HEK293 (cell line): ENCODE data around the gene RIPOR3.

Experiments
- CTCF ChIA-PET: fragments of 350-600 bp; formaldehyde crosslinking; extraction: SDS; loops from one replicate; lab custom pipeline; 2021; ENCODE audit warnings: antibody characterized with exemption; lab: Yijun Ruan, JAX
- POLR2A ChIA-PET: fragments of 300-600 bp; formaldehyde crosslinking; extraction: SDS; loops from one replicate; lab custom pipeline; 2020; ENCODE audit warnings: antibody characterized with exemption, inconsistent platforms; lab: Yijun Ruan, JAX
- H3K27ac ChIP-seq: fragments of 200-500 bp; sonication (Bioruptor generic); 2 replicates; pipeline ENCODE4 v1.5.1; 2014; ENCODE audit warnings: low read depth, low read length, control low read depth, inconsistent platforms; ENCODE audit errors: extremely low read depth
- H3K36me3 ChIP-seq, 2 experiments: fragments of 200-500 bp in 1 of 2; sonication (Bioruptor generic) in 1 of 2; 1 replicate in 1 of 2; 2 replicates in 1 of 2; pipeline ENCODE4 v1.5.1; 2014 to 2017; ENCODE audit warnings: inconsistent platforms in 2 of 2, low read length in 2 of 2; ENCODE audit not compliant: control insufficient read depth in 2 of 2, insufficient read depth in 1 of 2
- H3K4me1 ChIP-seq: fragments of 200-500 bp; sonication (Bioruptor generic); 2 replicates; pipeline ENCODE4 v1.5.1; 2014; ENCODE audit warnings: mild to moderate bottlenecking, low read length, inconsistent platforms; ENCODE audit not compliant: control insufficient read depth, insufficient read depth
- H3K4me3 ChIP-seq: 2 replicates; pipeline ENCODE4 v1.5.1; 2011; ENCODE audit warnings: low read depth, mild to moderate bottlenecking, control low read depth, low read length, moderate library complexity
- H3K9me3 ChIP-seq: fragments of 200-500 bp; sonication (Bioruptor generic); 2 replicates; pipeline ENCODE4 v1.5.1; 2014; ENCODE audit warnings: low read depth, low read length, inconsistent platforms; ENCODE audit not compliant: control insufficient read depth, insufficient read depth
- IKZF3 ChIP-seq: fragments of 450-650 bp; IDR thresholded peaks from 2 replicates; pipeline ENCODE4 v1.5.0; 2018; ENCODE audit warnings: missing biosample characterization, mild to moderate bottlenecking, missing genetic modification characterization, moderate library complexity
- MYNN ChIP-seq: fragments of 450-650 bp; formaldehyde crosslinking; IDR thresholded peaks from 2 replicates; pipeline ENCODE4 v1.5.1; 2016; ENCODE audit warnings: missing biosample characterization, missing genetic modification characterization, borderline replicate concordance
- PRDM1 ChIP-seq: fragments of 450-650 bp; formaldehyde crosslinking; IDR thresholded peaks from 2 replicates; pipeline ENCODE4; 2016; ENCODE audit warnings: missing biosample characterization, missing genetic modification characterization
- SETDB1 ChIP-seq: IDR thresholded peaks from one replicate; pipeline ENCODE4 v1.6.1; 2017; ENCODE audit warnings: mild to moderate bottlenecking, low read length, moderate library complexity, mixed read lengths; ENCODE audit not compliant: insufficient read length
- TCF7L2 ChIP-seq: IDR thresholded peaks from 2 replicates; pipeline ENCODE4 v1.6.1; 2011; ENCODE audit warnings: low read depth, mild to moderate bottlenecking, inconsistent platforms, low read length, moderate library complexity, borderline replicate concordance
- ZBTB17 ChIP-seq: fragments of 450-650 bp; formaldehyde crosslinking; IDR thresholded peaks from 2 replicates; pipeline ENCODE4 v1.5.1; 2016; ENCODE audit warnings: missing biosample characterization, missing genetic modification characterization
- ZBTB7A ChIP-seq: fragments of 450-650 bp; formaldehyde crosslinking; IDR thresholded peaks from 2 replicates; pipeline ENCODE4 v1.5.1; 2016; ENCODE audit warnings: low read depth, missing biosample characterization, missing genetic modification characterization
- ZEB2 ChIP-seq: fragments of 450-650 bp; formaldehyde crosslinking; IDR thresholded peaks from 2 replicates; pipeline ENCODE4 v1.5.1; 2016; ENCODE audit warnings: missing biosample characterization, missing genetic modification characterization
- ZIC2 ChIP-seq: fragments of 450-650 bp; formaldehyde crosslinking; IDR thresholded peaks from 2 replicates; pipeline ENCODE4 v1.5.1; 2016; ENCODE audit warnings: missing biosample characterization, missing genetic modification characterization
- ZNF146 ChIP-seq: fragments of 450-650 bp; formaldehyde crosslinking; IDR thresholded peaks from 2 replicates; pipeline ENCODE4 v1.5.1; 2016; ENCODE audit warnings: missing biosample characterization, missing genetic modification characterization
- ZNF157 ChIP-seq: fragments of 450-650 bp; formaldehyde crosslinking; IDR thresholded peaks from 2 replicates; pipeline ENCODE4 v1.5.1; 2016; ENCODE audit warnings: missing biosample characterization, missing genetic modification characterization
- ZNF211 ChIP-seq: fragments of 450-650 bp; formaldehyde crosslinking; IDR thresholded peaks from 2 replicates; pipeline ENCODE4 v1.5.1; 2016; ENCODE audit warnings: low read depth, missing biosample characterization, missing genetic modification characterization
- ZNF248 ChIP-seq: fragments of 450-650 bp; formaldehyde crosslinking; IDR thresholded peaks from 2 replicates; pipeline ENCODE4 v1.5.1; 2017; ENCODE audit warnings: missing biosample characterization, missing genetic modification characterization
- ZNF274 ChIP-seq, 2 experiments: fragments of 200-500 bp in 1 of 2; fragments of 450-650 bp in 1 of 2; sonication (Bioruptor generic) in 1 of 2; formaldehyde crosslinking in 1 of 2; IDR thresholded peaks; 2 replicates each; pipeline versions ENCODE4 v1.5.1 to v1.6.1; 2014 to 2016; ENCODE audit warnings: borderline replicate concordance in 1 of 2, inconsistent platforms in 1 of 2, low read length in 1 of 2, missing biosample characterization in 1 of 2, missing genetic modification characterization in 1 of 2
- ZNF341 ChIP-seq: fragments of 450-650 bp; formaldehyde crosslinking; IDR thresholded peaks from 2 replicates; pipeline ENCODE4; 2016; ENCODE audit warnings: low read depth, missing biosample characterization, missing genetic modification characterization
- ZNF354C ChIP-seq: fragments of 450-650 bp; formaldehyde crosslinking; IDR thresholded peaks from 2 replicates; pipeline ENCODE4 v1.5.1; 2016; ENCODE audit warnings: missing biosample characterization, missing genetic modification characterization, low read depth, borderline replicate concordance
- ZNF473 ChIP-seq: fragments of 450-650 bp; formaldehyde crosslinking; IDR thresholded peaks from 2 replicates; pipeline ENCODE4 v1.5.1; 2017; ENCODE audit warnings: missing biosample characterization, missing genetic modification characterization
- ZNF48 ChIP-seq: fragments of 450-650 bp; formaldehyde crosslinking; IDR thresholded peaks from 2 replicates; pipeline ENCODE4 v1.5.1; 2016; ENCODE audit warnings: missing biosample characterization, missing genetic modification characterization
- ZNF571 ChIP-seq: fragments of 450-650 bp; formaldehyde crosslinking; IDR thresholded peaks from 2 replicates; pipeline ENCODE4 v1.5.0; 2017; ENCODE audit warnings: missing biosample characterization, missing genetic modification characterization
- ZNF843 ChIP-seq: fragments of 450-650 bp; formaldehyde crosslinking; IDR thresholded peaks from 2 replicates; pipeline ENCODE4 v1.5.1; 2016; ENCODE audit warnings: missing biosample characterization, missing genetic modification characterization
- TF ChIP-seq, protein P1 (sequence below): fragments of 450-650 bp; formaldehyde crosslinking; IDR thresholded peaks from 2 replicates; pipeline ENCODE4 v1.5.1; 2017; ENCODE audit warnings: missing biosample characterization, missing genetic modification characterization
- TF ChIP-seq, protein P2 (sequence below): fragments of 450-650 bp; formaldehyde crosslinking; IDR thresholded peaks from 2 replicates; pipeline ENCODE4 v1.5.1; 2016; ENCODE audit warnings: missing biosample characterization, missing genetic modification characterization

RIPOR3 gene

DNA sequence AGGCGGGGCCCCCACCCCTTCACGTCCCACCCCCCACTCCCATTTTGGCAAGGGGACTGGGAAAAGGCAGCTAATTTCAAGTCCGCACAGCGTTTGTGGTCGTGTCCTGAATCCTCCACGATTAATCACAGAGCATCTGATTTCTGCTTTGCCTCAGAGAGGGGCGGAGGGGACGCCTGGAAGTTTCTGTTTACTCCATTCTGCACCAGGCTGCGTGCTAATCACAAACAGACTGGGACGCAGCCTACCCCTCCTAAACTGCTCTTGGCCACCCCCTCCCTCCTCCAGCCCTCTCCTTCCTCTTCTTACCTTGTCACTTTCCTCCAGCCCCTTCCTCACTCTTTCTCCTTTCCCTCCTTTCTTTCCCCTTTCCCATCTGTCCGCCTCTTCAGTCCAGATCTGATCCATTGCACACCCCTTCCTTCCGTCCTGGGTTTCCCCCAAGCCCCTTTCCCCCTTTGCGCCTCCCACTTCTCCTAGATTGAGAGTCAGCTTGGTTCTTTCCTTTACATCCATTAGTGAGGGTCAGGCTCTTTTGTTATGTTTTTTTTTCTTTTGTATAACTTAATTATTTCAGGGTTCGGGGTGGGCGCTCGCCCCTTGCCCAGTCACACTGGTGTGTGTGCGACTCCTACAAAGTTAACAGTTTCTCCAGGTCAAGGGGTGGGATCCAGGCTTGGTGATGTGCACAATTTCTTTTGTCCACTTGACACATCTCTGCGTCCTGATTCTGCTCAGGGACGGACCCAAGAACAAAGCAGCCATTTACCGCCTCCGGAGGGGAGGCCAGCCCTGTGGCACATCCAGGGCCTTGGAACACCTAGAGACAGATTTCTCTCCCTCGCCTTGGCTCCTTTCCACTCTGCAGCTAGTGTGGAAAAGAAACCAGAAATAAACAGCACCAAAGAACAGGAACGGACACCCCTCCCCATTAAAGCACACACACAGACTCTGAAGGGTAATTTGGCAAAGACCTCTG, 520 bp upstream of the RIPOR3 start:
- Histone ChIP-seq H3K4me1 (no peaks in the 10 kb centered on the region), H3K4me3 (no peak overlapping the region), H3K9me3 (no peaks in the 10 kb centered on the region), H3K27ac (no peak overlapping the region), H3K36me3 (no peaks in the 10 kb centered on the region)
- CTCF ChIA-PET, result interaction anchor here (1.6 to 2.0 kb wide), 2 partner anchors 57 to 66 kb away, joined by 3 to 7 read pairs; no protein-coding TSS in a partner anchor
- TF ChIP-seq PRDM1 (tag by site-specific recombination), result peak; percentile 83
- TF ChIP-seq ZNF146, result no peak
- TF ChIP-seq, all 188 proteins: peak for 1
- POLR2A ChIA-PET, result no interaction called here

DNA sequence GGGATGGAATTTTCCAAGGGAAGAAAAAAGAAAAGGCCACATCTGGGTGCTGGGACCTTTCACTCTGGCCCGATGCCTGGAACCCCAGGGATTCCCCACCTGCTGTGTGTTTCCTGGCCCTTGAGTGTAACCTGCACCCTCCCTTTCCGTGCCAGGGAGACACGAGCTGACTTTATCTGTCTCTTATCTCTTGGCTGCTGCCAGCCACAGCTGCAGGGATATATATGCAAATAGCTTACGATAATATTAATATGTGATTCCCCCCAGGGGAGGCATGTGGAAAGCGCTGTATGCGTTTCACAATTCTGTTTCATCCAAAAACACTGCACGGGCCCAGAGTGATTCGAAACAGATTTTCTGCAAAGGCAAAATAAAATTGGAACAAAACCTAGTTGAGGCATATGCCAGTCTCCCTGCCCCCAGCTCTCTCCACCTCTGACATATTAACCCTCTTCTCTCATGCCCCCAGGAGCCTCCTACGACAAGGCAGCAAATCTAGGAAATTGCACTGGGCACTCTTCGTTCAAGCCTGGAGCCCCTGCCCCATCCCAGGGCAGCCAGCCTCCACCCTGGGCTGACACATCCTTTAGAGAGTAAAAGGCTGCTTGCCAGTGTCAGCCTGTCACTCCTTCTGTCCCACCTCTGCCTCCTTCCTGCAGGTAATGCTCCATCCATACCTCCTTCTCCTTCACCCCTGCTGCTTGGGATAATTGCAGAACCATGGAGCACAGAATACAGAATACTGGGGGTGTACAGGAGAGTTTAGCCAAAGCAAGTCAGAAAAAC, 1.3 kb downstream of the RIPOR3 start:
- Histone ChIP-seq H3K27ac (no peak overlapping the region), H3K36me3 (no peaks in the 10 kb centered on the region), H3K4me1 (no peaks in the 10 kb centered on the region), H3K9me3 (no peaks in the 10 kb centered on the region), H3K4me3 (no peak overlapping the region)
- TF ChIP-seq, protein P1, sequence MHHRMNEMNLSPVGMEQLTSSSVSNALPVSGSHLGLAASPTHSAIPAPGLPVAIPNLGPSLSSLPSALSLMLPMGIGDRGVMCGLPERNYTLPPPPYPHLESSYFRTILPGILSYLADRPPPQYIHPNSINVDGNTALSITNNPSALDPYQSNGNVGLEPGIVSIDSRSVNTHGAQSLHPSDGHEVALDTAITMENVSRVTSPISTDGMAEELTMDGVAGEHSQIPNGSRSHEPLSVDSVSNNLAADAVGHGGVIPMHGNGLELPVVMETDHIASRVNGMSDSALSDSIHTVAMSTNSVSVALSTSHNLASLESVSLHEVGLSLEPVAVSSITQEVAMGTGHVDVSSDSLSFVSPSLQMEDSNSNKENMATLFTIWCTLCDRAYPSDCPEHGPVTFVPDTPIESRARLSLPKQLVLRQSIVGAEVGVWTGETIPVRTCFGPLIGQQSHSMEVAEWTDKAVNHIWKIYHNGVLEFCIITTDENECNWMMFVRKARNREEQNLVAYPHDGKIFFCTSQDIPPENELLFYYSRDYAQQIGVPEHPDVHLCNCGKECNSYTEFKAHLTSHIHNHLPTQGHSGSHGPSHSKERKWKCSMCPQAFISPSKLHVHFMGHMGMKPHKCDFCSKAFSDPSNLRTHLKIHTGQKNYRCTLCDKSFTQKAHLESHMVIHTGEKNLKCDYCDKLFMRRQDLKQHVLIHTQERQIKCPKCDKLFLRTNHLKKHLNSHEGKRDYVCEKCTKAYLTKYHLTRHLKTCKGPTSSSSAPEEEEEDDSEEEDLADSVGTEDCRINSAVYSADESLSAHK (tag by site-specific recombination), result peak; percentile 50; the same call in 1 of the 2 replicates
- TF ChIP-seq ZNF354C (no peak), ZNF341 (tag by site-specific recombination) (peak; percentile 61), ZBTB17 (no peak), MYNN (no peak), ZNF274 (IDR thresholded peaks at IDR 0.05; ENCODE audit: low read length) (no peak), ZNF274 (tag by site-specific recombination; IDR thresholded peaks at IDR 0.05; ENCODE audit: borderline replicate concordance) (no peak), ZBTB7A (tag by site-specific recombination) (no peak), ZNF211 (no peak), ZIC2 (tag by site-specific recombination) (peak; percentile 53)
- POLR2A ChIA-PET, result no interaction called here
- CTCF ChIA-PET, result interaction anchor here (0.7 to 2.0 kb wide), 2 partner anchors 55 to 64 kb away, joined by 3 to 7 read pairs; no protein-coding TSS in a partner anchor

DNA sequence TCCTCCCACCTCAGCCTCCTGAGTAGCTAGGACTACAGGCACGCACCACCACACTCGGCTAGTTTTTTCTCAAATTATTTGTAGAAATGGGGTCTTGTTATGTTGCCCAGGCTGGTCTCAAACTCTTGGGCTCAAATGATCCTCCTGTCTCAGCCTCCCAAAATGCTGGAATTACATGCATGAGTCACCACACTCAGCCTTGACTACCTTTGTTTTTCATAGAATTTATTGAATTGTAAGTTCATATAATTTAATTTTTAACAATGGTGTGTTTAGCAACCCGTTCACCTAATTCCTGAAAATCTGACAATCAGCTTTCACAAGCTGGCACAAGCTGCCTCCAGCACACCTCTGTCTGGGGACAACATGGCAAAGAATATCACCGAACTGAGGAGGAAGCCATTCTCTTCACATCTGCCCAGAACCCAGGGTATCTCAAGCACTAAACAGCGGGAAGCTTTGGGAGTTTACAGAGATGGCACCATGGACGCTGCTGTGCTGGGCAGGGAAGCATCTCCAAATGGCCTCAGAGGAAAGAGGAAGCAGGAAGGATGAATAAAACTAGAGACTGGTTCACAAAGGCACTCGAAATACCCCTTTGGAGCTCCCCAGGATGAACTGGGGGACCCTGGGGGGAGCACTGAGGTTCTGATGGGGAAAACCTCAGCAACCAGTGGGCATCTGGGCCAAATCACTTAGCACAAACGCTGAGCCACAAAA, 2.9 kb downstream of the RIPOR3 start:
- POLR2A ChIA-PET, result interaction anchor here (0.5 kb wide), 1 partner anchor 45 kb away, joined by 3 read pairs; no protein-coding TSS in a partner anchor
- H3K4me3 ChIP-seq, result no peak overlapping the region
- CTCF ChIA-PET, result no interaction called here
- TF ChIP-seq ZNF571 (no peak), SETDB1 (no peak), ZNF248 (no peak), IKZF3 (tag by site-specific recombination) (no peak), TCF7L2 (no peak), ZNF843 (tag by site-specific recombination) (no peak), ZNF341 (tag by site-specific recombination) (no peak), ZNF473 (tag by site-specific recombination) (no peak), ZNF48 (no peak), ZEB2 (no peak), ZNF157 (no peak)
- TF ChIP-seq, protein P2, sequence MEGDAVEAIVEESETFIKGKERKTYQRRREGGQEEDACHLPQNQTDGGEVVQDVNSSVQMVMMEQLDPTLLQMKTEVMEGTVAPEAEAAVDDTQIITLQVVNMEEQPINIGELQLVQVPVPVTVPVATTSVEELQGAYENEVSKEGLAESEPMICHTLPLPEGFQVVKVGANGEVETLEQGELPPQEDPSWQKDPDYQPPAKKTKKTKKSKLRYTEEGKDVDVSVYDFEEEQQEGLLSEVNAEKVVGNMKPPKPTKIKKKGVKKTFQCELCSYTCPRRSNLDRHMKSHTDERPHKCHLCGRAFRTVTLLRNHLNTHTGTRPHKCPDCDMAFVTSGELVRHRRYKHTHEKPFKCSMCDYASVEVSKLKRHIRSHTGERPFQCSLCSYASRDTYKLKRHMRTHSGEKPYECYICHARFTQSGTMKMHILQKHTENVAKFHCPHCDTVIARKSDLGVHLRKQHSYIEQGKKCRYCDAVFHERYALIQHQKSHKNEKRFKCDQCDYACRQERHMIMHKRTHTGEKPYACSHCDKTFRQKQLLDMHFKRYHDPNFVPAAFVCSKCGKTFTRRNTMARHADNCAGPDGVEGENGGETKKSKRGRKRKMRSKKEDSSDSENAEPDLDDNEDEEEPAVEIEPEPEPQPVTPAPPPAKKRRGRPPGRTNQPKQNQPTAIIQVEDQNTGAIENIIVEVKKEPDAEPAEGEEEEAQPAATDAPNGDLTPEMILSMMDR (tag by site-specific recombination), result no peak
- H3K36me3 ChIP-seq, result no peaks in the 10 kb centered on the region
- no peak overlapping the region for H3K27ac ChIP-seq
- no peaks in the 10 kb centered on the region for H3K9me3 ChIP-seq
- H3K4me1 ChIP-seq, result no peaks in the 10 kb centered on the region
